Small intestine (tissue), 7 donors: ENCODE data around the gene MYO18B. TPM values are rescaled to one million over a fixed set of nuclear protein-coding genes. Genes with fewer than 3 reads are reported as not detected.

Experiments
- DNase-seq, 2 donors: peaks; one replicate each; pipeline versions ENCODE4 v3.0.0 to v3.0.0-alpha.2; 2013
- FAIRE-seq: peaks from 2 replicates; lab custom pipeline; 2012; peaks lifted over from hg19 to GRCh38; lab: Jason Lieb, UNC
- H3K27ac ChIP-seq, 3 donors: one replicate each; pipeline ENCODE4 v1.5.1; 2013; ENCODE audit warnings: low read length in 2 of 3, mild to moderate bottlenecking in 2 of 3, control low read depth in 1 of 3, inconsistent platforms in 1 of 3, low read depth in 1 of 3, moderate library complexity in 1 of 3
- H3K27me3 ChIP-seq, 3 donors: one replicate each; pipeline ENCODE4 v1.6.1; 2013; ENCODE audit warnings: low read length in 3 of 3, inconsistent platforms in 1 of 3; ENCODE audit not compliant: control insufficient read depth in 3 of 3, insufficient read depth in 3 of 3
- H3K36me3 ChIP-seq, 3 donors: one replicate each; pipeline ENCODE4 v1.6.1; 2013; ENCODE audit warnings: low read length in 3 of 3, inconsistent platforms in 1 of 3, low read depth in 1 of 3, mild to moderate bottlenecking in 1 of 3, moderate library complexity in 1 of 3; ENCODE audit not compliant: control insufficient read depth in 3 of 3, insufficient read depth in 2 of 3
- H3K4me1 ChIP-seq, 3 donors: one replicate each; pipeline ENCODE4 v1.6.1; 2013; ENCODE audit warnings: low read length in 2 of 3, inconsistent platforms in 1 of 3, low read depth in 1 of 3, mild to moderate bottlenecking in 1 of 3, moderate library complexity in 1 of 3; ENCODE audit not compliant: control insufficient read depth in 3 of 3, insufficient read depth in 2 of 3
- H3K4me3 ChIP-seq, 3 donors: one replicate each; pipeline ENCODE4 v1.5.1; 2013; ENCODE audit warnings: low read length in 3 of 3, control low read depth in 1 of 3, inconsistent platforms in 1 of 3, low read depth in 1 of 3, mild to moderate bottlenecking in 1 of 3, moderate library complexity in 1 of 3
- H3K9me3 ChIP-seq, 2 donors: one replicate each; pipeline ENCODE4 v1.6.1; 2013; ENCODE audit warnings: low read depth in 1 of 2, low read length in 1 of 2; ENCODE audit not compliant: control insufficient read depth in 2 of 2, insufficient read depth in 1 of 2
- WGBS, 3 donors: extraction: QIAGEN DNeasy Blood & Tissue Kit; methylation state at CpG; one replicate each; pipeline ENCODE4 v1.1.7; 2013; 5-methylcytosine and 5-hydroxymethylcytosine counted together
- polyA plus RNA-seq, 4 donors: library from polyadenylated mRNA; stranded (reverse) in 3 of 4; unstranded in 1 of 4; fragments of 200-250 nt in 3 of 4; fragments of 120-200 nt in 1 of 4; gene quantifications; one replicate each; pipeline versions ENCODE4 v1.2.1 to v1.2.3, GENCODE V29; 2013
- donor health status: healthy with polysubstance abuse.
- donor health status: control.
- donor health status: control.
- donor health status: Bipolar disorder and iron deficiency.
- donor health status: healthy.

MYO18B gene
- polyA plus RNA-seq, 4 donors = 0.01 to 1.1 (median 0.37) TPM

DNA sequence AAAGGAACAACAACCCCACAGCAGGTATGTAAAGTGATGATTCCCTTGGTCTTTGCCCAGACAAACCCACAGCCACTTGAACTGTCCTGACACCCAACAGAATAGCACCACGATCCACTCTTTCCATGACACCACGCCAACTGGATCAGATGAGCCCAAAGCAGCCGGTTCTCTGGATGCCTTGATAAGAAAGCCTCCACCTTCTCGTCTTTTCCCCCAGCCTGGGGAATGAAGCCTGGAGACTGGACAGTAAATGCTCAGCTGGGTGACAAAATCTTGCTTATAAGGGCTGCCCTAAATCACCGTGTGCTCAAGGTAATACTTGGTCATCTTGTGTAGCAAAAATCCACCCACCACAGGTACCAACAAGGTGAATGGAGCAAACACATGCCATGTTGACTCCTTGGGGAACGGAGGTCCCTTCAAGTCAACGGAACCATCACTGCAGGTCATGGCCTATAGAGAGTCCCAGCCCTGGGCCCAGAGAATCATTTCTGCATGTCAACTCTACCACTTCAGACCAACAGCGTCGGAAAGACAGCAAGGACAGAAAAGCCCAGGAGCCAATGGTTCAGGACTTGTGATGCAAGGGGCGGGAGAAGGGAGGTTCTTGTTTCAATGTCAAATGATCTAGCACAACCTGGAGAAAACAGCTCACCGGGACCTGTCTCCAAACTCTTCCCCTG, 2.2 kb upstream of the MYO18B start:
- Histone ChIP-seq H3K36me3 (no peaks in the 10 kb centered on the region), H3K27ac (no peak overlapping the region), H3K4me3 (no peak overlapping the region), H3K9me3 (no peaks in the 10 kb centered on the region), H3K27me3 (peaks cover 0 to 2% (median 0%) of the 10 kb centered on the region in 3 donors), H3K4me1 (no peaks in the 10 kb centered on the region)
- DNase-seq (no peak), FAIRE-seq (no peak)
- 76 to 92% (median 88%) methylated on average over 11 of the region's 11 CpGs for WGBS, 3 donors

- H3K36me3 ChIP-seq = no peaks in the 10 kb centered on the region
- H3K4me3 ChIP-seq = no peak overlapping the region
- 86 to 89% (median 89%) methylated on average over 6 of the region's 6 CpGs for WGBS, 3 donors
- no peak for DNase-seq
- peaks cover 0 to 6% (median 1%) of the 10 kb centered on the region in 3 donors for H3K4me1 ChIP-seq
- H3K9me3 ChIP-seq = no peaks in the 10 kb centered on the region
- H3K27ac ChIP-seq = no peak overlapping the region
- FAIRE-seq = no peak
- H3K27me3 ChIP-seq = peaks cover 0 to 2% (median 0%) of the 10 kb centered on the region in 3 donors
Measured at GRCh38 chr22:25742918-25743708, 1.1 kb downstream of the MYO18B start.

- DNase-seq = no peak
- Histone ChIP-seq H3K4me3 (no peak overlapping the region), H3K36me3 (no peaks in the 10 kb centered on the region), H3K27ac (no peak overlapping the region), H3K27me3 (peaks cover 0 to 2% (median 0%) of the 10 kb centered on the region in 3 donors), H3K4me1 (peaks cover 0 to 6% (median 4%) of the 10 kb centered on the region in 3 donors), H3K9me3 (peaks cover 0 to 3% of the 10 kb centered on the region in 2 donors)
- FAIRE-seq = no peak
- 84 to 89% (median 88%) methylated on average over 4 of the region's 4 CpGs for WGBS, 3 donors
Measured at GRCh38 chr22:25744694-25745093, 2.7 kb downstream of the MYO18B start.

DNA sequence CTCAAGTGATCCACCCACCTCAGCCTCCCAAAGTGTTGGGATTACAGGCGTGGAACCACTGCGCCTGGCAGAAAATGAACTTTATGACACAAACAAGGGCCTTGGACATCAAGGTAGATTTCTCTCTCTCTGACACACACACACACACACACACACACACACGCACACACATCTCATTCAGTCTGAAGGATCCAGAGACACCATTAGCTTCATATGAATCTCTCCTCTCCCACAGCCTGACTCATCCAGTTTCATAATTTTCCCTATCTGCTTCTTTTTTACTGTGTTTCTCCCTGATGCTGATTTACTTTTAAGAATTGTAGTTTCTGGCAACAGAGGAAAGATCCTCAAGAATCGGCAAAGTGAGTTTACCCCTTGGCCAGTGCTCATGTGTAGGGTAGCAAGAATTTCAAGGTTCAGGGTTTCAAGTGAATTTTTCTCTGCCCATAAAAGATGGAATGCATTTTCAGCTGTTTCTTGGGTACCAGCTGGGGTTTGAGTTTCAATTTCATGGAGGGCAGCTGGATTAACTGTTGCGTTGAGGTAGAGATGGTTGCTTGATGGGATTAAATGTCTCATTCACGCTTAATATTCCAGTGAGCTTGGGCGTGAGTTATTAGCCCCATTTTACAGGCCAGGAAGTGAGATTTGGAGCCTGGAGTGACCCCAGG, 3.5 kb downstream of the MYO18B start:
- no peak for FAIRE-seq
- Histone ChIP-seq H3K4me1 (peaks cover 0 to 6% (median 4%) of the 10 kb centered on the region in 3 donors), H3K9me3 (peaks cover 0 to 3% of the 10 kb centered on the region in 2 donors), H3K27ac (peak overlapping the region in 1 of 3 donors; percentile 5), H3K27me3 (peaks cover 0 to 2% (median 0%) of the 10 kb centered on the region in 3 donors), H3K4me3 (no peak overlapping the region), H3K36me3 (no peaks in the 10 kb centered on the region)
- DNase-seq = no peak
- 51 to 75% (median 69%) methylated on average over 7 of the region's 7 CpGs for WGBS, 3 donors

DNA sequence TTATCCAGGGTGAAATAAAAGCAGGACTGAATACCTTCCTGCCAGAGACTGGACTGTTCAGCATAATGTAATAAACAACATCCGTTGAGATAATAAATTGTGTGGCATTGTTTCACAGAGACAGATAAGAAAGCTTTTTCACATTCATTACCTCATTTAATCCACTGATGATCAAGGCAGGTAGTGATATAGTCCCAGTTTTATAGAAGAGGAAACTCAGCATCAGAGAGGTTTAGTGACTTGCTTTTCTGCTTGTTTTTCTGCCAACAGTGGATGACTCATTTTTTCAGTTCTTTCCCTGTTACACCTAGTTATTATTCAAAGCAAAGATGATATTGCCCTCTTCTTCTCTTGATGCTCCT, 4.0 kb downstream of the MYO18B start:
- Histone ChIP-seq H3K27ac (no peak overlapping the region), H3K4me3 (no peak overlapping the region), H3K9me3 (peaks cover 0 to 3% of the 10 kb centered on the region in 2 donors), H3K27me3 (peaks cover 0 to 2% (median 0%) of the 10 kb centered on the region in 3 donors), H3K36me3 (no peaks in the 10 kb centered on the region), H3K4me1 (peaks cover 0 to 6% (median 4%) of the 10 kb centered on the region in 3 donors)
- DNase-seq (peak in 1 of 2 donors; percentile 9), FAIRE-seq (no peak)
- 0 to 21% (median 11%) methylated on average over 1 of the region's 1 CpG for WGBS, 3 donors

DNA sequence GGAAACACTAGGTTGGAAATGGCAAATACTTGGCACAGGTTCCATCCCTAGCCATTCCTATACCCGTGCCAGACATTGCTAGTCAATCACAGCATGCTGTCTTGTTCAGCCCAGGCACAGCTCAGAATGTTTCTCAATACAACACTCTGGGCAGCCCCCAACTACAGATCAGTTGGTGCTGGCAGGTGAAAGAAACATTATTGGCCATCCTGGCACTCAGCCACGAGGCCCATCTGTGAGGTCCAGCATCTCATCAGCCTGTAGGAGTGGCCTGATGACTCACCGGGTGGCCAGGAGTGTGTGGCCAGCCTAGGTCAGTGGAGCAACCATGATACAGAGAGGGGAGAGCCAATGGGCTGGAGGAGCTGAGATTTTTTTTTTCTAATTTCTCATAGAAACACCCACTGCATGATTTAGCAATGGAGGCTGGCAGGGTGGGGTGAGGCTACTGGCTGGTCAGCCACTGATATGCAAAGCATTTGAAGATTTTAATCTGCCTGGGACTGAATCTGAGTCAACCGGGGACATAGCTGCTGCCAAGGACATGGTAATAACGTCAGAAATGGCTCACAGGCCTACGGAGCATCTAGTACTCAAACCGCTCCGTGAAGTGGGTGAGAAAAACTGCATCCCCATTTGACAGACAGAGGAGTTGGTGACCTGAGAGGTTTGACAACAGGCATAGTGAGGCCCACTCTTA, 5.4 kb downstream of the MYO18B start:
- H3K27ac ChIP-seq = no peak overlapping the region
- FAIRE-seq = no peak

GRCh38 chr22:25748140-25748539, 6.2 kb downstream of the MYO18B start:
- H3K36me3 ChIP-seq = no peaks in the 10 kb centered on the region
- no peaks in the 10 kb centered on the region for H3K27me3 ChIP-seq
- peaks cover 0 to 6% (median 4%) of the 10 kb centered on the region in 3 donors for H3K4me1 ChIP-seq
- 82 to 89% (median 83%) methylated on average over 5 of the region's 5 CpGs for WGBS, 3 donors
- no peak overlapping the region for H3K27ac ChIP-seq
- peaks cover 0 to 3% of the 10 kb centered on the region in 2 donors for H3K9me3 ChIP-seq
- FAIRE-seq = no peak
- no peak overlapping the region for H3K4me3 ChIP-seq
- no peak for DNase-seq

More for the DNA sequence above, 5.4 kb downstream of the MYO18B start:
- 65 to 71% (median 68%) methylated on average over 8 of the region's 8 CpGs for WGBS, 3 donors
- DNase-seq = peak; percentile 38
- Histone ChIP-seq H3K4me1 (peaks cover 0 to 6% (median 4%) of the 10 kb centered on the region in 3 donors), H3K9me3 (peaks cover 0 to 3% of the 10 kb centered on the region in 2 donors), H3K4me3 (no peak overlapping the region), H3K27me3 (no peaks in the 10 kb centered on the region), H3K36me3 (no peaks in the 10 kb centered on the region)
